LHCN-M2 (cell line): ENCODE results near the gene ATP6V0A4. TPM values are rescaled to one million over a fixed set of nuclear protein-coding genes. Genes with fewer than 3 reads are reported as not detected.
"Not testable (repeated sequence)": the region's sequence is repeated elsewhere in the genome, so short reads cannot be mapped to it uniquely, and the experiment has no call there.

Experiments used
- DNase-seq: peaks from one replicate; pipeline ENCODE4 v3.0.0-alpha.2; 2012; ENCODE audit warnings: low read depth
- total RNA-seq: library from RNA; depleted of rRNA; stranded (reverse); fragments of >200 nt; gene quantifications from 2 replicates; pipeline ENCODE4 v1.2.3, GENCODE V29; 2014

The ATP6V0A4 gene
- total RNA-seq, 1 experiment from 2014 or later = 0.06 TPM

DNA sequence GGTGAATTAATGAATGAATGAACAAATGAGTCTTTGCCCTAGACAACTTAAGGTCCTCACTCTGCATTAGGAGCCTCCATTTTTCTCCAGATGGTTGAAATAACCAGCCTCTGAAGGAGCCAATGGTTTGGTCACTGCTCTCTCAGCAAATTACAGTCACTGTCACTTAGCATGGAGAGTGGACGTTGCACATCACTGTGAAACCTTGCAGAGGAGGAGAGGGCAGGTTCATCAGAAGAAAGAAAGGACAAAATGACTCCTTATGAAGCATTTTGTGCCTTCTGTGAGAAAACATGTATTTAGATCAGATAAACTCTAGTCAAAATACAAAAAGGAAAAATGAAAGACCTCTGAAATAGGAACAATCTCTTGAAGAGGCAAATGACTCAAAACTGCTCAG lies 6.6 kb upstream of the ATP6V0A4 start:
- DNase-seq = no peak

DNA sequence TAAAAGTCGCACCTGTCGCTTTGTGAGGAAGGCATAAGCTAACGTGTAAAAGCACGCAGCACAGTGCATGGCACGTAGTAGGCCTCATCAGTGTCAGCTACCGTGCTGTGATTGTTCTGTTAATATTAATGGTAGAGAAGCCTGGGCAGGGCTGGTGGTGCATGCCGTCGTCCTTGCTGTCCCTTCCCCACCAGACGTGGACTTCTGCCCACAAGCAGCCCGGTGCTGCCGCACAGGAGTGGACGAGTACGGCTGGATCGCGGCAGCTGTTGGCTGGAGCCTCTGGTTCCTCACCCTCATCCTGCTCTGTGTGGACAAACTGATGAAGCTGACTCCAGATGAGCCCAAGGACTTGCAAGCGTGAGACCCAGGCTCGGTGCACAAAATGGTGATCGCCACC lies 4.7 kb upstream of the ATP6V0A4 start:
- DNase-seq = no peak

DNA sequence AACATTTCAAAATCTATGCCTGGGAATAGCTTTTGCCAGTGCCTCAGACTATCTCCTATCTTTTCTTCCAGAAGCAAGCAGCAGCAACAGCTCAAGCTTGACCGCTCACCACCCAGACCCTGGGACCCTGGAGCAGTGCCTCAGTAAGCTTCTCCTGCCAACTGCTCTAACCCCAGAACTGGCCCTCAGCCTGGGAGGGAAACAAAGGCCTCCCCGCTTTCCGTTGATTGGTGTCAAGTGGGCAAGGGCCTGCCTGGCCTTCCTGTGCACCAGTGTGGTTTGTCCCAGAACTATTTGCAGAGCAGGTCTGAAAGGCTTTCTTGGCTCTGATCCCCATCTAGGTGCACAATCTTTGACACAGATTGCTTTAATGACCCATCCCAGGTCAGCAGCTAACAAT lies 3.3 kb upstream of the ATP6V0A4 start:
- no peak for DNase-seq

DNA sequence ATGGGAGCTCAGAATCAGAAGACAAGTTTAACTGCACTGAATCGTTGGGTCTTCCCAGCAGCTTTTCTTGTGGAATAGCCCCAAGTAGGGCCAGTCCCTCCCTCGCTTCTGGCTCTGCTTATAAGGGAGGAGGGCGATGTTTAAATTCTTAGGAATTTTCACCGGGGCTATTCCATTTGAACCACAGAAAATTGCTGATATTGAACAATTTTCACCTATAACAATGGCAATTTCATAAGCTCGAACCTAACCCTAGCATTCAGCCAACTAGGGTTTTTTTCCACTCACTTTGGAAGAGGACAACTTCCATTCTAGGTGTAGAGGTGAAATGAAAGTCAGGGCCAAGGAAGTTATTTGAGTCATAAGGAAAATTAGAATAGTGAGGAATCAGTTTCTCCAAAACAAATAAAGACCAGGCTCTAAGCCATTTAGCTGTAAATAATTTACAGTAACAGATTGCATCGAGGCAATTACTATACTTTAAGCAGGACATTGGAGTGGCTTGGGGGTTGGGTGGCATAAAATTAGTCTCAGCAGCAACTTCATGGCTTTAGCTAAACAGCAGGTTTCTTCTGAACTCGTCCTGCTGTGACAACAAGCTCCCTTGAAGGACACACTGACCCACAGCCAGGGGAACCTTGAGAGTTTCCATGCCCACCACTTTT lies 1.5 kb upstream of the ATP6V0A4 start:
- DNase-seq = no peak

DNA sequence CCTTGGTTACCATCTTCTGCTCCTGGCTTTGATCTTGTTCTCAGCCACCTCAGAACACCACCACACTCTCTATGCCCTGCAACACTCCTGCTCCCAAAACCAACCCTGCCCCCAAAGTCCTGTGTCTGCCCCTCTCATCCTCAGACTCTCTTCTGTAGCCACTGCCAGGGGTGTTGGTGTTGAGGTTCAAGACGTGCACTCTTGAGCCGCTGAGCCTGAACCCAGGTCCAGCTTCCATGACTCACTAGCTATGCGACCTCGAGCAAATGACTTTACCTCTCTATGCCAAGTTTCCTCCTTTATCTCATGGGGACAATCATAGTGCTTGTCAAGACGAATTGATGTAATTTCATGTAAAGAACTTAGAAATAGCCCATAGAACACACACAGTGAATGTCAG lies 840 bp upstream of the ATP6V0A4 start:
- no peak for DNase-seq

DNA sequence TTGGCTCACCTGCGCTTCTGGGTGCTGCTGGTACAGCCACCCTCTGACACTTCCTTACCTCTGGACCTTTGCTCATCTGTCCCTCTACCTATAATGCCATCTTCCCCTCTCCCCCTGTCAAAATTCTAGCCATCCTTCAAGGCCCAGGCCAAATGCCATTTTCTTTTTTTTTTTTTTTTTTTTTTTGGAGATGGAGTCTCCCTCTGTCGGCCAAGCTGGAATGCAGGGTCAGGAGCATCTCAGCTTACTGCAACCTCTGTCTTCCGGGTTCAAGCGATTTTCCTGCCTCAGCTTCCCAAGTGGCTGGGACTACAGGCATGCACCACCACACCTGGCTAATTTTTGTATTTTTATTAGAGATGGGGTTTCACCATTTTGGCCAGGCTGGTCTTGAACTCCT lies 950 bp downstream of the ATP6V0A4 start:
- not testable (repeated sequence) for DNase-seq

DNA sequence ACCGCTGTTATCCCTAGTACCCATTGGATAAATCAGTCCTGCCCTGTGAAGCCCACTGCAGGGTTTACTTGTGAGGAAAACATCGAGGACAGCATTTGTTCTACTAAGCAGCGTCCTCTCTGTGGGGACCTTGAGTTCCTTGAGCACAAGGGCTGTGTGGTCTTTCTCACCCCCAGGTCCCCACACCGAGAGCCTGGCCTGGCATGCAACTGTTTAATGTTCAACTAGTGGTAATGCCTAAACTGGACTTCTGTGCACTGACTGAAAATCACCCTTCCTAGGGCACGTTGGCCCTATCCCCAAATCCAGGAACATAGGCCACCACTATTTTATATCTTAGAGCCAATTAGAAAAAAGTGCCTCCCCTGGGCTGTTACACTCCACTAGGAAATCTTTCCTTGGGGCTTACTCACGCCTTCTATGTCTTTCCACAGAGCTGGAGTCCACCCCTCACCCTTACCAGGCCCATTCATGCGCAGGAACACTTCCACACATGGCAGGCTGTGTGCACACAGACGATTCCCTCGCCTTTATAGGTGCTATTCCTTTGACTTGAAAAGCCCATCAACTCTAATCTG lies 1.9 kb downstream of the ATP6V0A4 start:
- DNase-seq = no peak

DNA sequence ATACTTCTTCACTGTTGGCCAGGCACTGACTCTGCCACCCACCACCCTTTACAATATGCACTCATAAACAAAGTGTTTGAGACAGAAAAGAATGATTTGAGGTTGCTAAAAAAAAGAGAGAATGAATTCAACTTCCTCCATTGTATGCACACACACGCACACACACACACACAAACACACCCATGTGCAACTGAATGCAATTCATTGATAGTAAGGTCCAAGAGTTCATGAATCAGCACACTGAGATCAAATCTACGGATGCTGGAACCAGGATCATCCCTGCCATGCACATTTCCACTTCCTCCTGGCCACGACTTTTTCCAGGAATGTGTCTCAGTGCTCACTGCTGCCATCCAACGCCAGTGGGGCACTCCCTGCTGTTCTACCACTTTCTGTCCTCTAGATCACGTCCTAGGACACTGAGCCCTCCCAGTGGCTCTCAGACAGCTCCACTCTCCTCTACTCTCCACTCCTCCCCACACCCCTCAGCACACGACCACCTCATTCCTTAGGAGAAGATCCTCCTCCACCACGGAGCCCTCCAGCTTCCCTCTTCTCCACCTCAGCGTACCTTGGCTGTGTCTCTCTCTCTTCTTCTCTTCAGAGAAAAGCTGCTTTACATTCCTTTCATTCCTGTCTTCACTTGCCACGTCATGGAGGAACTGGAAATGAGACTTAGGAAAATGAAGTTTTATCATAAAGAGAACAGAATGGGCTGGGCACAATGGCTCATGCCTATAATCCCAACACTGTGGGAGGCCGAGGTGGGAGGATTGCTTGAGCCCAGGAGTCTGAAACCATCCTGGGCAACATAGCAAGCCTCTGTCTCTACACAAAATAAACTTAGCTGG lies 12.2 kb downstream of the ATP6V0A4 start:
- peak; percentile 24 for DNase-seq

DNA sequence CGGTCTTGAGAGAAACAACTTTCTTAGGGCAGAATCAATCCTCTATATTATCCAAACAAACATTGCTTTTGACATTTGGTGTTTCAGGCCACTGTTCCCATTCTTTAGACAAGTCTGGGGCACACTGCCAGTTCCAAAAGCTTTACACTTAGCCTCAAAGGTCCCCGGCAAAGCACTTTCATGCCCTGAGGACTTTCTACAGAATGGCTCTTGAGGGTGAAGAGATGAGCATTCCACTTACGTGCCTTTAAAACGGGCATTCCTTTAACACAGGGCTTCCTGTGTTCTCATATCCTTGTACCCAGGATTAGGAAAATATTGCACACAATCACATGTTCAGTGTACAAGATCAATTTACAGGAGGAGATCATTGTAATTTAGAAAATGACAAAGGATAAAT lies 13.3 kb downstream of the ATP6V0A4 start:
- DNase-seq = no peak

DNA sequence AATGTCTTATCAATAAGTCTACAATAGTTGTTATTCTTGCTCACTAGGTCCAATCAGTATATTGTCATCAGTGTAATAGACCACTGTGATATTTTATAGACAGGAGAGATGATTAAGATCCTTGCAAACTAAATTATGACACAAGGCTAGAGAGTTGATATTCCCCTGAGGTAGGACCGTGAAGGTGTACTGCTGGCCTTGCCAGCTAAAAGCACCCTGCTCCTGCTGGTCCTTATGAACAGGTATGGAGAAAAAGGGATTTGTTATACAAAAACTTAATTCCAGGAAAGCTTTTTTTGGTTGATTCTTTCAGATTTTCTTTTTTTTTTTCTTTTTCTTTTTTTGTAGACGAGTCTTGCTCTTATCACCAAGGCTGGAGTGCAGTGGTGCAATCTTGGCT lies 17.0 kb downstream of the ATP6V0A4 start:
- no peak for DNase-seq

DNA sequence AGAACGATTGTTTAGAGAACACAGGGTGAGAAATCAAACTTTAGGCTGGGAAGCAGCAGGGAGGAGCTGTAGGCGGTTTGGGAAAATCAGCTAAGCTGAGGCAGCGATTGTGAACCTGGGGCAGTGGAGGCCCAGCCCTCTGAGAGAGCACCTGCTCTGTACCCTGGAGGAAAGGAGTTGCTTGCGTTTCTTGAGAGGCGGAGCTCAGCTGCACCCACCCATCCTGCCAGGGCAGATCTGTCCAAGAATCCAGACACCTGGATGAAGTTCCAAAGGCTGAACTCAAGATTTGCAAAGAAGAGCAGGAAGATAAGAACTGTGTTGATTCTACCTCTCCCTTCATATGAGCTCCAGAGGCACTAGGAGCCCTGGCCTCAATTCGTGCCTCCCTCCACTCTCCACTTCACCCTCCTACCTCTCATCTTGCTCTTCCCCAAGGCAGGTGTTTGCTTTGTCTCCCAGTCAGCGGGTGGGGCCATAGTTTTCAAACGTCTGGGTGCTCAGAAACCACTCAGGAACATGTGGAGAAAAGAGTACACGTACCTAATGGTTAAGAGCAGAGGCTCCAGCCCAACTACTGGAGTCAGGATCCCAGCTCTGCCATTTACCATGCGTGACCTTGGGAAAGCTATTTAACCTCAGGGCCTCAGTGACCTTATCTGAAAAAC lies 21.7 kb downstream of the ATP6V0A4 start:
- DNase-seq = no peak

DNA sequence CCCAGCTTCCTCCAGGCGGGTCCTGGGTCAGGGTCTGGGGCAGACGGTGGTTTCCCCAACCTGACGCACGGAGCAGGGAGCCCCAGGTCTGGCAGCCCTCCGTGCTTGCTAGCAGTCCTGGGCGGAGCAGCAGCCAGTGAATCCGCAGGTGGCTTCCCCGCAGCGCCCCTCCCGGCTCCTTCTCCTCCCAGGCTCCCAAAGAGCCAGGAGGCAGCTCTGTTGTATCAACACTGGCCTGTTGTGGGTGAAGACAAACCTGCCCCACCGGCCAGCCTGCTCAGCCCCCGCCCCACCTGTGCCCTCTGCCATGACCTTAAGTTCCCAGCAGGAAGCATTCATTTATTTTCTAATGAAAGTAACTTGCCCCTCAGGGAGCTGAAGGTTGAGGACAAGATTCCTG lies 24.2 kb downstream of the ATP6V0A4 start:
- no peak for DNase-seq

DNA sequence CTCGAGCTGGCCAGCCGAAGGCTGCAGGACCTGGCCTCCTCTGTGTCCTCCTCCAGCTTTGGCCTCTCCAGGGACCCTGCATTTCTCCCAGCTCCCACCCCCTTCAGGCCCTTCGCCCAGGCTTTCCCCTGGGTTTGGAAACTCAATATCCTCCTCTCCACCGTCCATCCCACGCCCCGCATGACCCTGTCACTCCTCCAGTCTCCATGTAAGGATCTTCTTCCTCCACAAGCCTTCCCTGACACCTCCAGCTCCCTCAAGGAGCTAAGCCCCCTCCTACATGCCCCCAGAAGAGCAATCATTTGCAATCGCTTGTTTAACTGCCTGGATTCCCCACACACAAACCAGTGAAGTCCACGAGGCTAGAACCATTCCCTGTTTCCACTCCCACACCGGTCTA lies 24.8 kb downstream of the ATP6V0A4 start:
- DNase-seq = no peak

DNA sequence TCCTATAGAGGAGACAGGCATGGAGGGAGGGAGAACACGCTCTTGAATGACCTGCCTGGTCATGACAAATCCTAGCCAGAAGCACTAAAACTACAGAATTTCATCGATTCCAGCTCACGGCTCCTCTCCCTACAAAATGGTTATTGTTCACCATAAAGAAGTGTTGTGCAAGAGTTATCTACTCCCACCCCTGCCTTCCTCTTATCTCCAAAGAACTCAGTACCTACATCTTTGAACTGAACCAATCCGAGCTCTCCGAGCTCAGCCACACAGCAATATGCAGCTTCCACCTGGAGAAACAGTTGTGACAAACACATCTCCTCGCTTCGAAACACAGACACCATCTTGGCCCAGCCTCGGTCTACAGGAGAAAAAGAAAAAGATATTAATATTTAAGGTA lies 27.1 kb downstream of the ATP6V0A4 start:
- no peak for DNase-seq

DNA sequence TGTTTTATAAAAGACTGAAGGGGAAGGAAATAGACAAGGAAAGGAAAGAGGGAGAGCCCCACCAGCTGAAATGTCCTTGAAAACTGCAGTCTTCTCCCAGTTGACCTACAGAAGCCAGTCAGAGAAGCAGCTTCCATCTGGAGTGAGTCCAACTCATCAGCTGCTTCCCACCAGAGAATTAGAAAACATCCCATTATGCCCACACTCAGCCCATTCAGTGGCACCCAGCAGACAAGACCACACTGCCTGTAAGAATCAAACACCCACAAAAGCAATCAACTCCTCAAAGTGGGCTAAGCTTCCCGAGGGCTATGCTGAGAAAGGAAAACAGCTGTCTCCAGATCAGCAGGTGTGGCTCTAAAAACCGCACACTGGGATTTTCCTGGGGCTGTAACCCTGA lies 29.8 kb downstream of the ATP6V0A4 start:
- DNase-seq = no peak

DNA sequence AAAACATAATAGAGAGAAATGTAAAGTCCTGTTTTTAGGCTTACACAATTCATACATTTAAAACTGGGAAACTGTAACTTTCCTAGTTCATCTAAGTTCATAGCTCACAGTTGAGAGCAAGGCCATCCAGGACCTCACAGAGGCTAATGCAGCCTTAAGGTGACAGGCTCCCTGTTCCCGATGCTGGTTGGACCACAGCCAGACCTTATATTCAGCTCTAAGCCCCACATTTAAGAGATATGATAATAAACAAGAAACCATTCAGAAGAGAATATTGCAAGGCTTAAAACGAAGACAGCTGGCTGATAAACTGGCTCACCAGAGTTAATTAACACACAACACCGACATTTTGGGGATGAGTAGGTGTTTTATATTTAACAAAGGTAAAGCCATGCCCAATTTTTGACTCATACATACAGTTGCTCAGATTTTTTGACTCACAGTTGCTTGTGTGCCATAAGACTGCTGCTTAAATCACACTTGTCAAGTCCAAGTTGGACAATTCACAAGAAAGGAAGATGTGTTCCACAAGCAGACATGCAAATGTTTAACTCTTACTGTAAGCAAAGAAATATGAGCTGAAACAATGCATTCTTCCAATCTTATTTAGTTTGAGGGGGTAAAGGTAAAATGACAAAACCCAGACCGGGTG lies 41.3 kb downstream of the ATP6V0A4 start:
- no peak for DNase-seq

DNA sequence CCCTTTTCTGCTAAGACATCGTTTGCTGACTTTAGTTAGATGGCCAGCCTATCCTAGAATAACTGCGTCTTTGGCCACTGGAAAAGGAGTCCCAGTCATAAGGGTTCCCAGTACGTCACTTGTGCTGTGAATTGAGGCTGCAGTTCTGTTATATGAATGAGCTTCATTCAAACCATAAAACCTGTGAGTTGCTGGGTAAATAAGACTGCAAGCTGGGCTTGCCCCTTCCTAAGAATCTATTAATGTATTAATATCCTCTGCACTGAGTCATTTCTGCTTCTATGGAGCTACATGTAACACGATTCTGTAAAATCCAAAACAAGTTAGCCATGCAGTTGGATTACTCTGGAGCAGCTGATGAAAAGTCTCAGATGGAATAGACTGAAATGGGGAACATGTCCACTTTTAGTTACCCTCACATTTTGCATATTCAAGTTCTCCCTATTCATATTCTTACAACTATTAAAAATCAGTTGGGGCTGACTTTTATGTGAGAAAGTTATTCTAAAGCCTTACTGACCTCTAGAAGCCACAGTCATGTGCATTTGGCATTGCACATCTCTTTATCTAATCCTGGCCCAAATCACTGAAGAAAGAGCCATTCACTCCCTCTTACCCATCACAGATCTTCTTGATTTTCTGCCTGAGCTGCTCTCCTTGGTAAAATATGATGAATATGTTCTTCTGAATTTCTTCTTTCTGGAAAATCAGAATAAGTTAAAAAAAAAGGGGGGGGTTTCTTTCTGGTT lies 42.0 kb downstream of the ATP6V0A4 start:
- DNase-seq = no peak

DNA sequence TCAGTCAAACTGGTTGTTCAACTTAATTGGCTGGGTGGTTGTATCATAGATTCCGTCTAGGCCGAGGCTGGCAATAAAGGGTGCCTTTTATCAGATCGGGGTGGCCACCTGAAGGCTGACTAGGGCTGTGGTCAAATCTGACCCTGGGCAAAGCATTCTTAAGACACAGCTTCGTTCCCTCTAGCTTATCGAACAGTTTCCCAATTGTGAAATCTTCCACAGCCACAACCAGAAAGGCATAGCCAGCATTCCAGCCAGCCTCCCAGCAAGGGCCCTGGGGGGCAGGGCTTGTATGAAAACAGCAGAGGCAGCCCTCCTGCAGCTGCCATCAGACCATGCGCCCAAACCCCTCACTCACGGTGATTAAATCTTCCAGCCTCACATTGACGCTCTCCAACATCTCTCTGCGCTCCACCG lies 42.7 kb downstream of the ATP6V0A4 start:
- DNase-seq = no peak

DNA sequence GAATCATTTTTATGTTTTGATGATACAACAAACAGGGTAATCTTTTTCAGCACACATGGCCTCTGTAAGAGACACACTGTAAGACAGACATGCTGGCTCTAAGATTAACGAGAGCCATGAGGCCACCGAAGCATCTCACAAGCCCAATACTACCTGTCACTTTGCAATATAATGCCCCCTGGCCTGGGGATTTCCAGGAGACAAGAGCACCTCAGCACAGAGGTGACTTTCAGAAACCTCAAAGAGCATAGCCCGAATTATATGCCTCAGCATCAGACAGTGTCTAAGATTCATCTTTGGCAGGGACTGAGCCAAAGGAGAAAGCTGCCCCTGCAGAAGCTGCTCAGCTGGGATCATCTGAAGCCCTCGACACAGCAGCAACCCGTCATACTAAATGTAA lies 44.4 kb downstream of the ATP6V0A4 start:
- DNase-seq = no peak

DNA sequence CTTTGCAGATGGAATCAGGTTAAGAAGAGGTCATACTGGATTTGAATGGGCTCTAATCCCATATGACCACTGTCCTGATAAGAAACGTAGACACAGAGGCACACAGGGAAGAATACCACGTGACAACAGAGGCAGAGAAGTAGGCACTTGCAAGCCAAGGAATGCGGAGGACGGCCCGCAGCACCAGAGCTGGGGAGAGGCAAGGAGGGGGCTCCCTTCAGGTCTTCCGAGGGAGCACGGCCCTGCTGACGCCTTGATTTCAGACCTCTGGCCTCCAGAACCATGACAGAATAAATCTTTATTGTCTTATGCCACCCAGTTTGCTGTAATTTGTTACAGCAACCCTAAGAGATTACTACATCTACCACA lies 44.9 kb downstream of the ATP6V0A4 start:
- no peak for DNase-seq

DNA sequence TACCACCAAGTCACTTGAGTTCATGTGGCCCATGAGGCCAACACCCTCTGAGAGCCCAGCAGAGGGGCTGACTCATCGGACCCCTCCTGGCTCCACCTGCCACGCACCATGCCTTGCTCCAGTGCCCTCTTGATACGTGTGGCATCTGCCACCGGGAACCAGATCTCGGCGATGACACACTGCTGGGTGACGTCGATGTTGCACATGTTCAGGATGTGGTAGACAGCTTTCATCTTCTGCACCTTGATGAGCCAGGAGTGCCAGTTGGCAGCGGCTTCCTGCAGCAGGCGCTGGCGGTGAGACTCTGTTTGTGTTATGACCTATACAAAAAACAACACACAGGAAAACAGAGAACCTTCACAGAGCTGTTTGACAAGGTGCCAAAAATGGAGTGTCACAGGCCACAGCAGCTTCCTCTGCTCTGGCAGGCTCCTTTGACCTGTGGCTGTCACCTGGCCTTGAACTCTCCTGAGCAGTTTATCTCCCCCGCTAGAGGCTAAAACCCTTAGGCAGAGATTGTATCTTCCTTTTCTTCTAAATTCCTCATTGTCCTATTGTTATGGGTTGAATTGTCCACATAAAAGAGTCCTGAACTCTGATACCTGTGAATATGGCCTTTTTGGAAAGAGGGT lies 45.4 kb downstream of the ATP6V0A4 start:
- DNase-seq = peak; percentile 55
